Measurements from ENCODE around the gene DPP10. TPM values are rescaled to one million over a fixed set of nuclear protein-coding genes. Genes with fewer than 3 reads are reported as not detected.

DPP10 gene
- total RNA-seq, 2 donors from 2014 or later, result 3.1 to 11.2 TPM

DNA sequence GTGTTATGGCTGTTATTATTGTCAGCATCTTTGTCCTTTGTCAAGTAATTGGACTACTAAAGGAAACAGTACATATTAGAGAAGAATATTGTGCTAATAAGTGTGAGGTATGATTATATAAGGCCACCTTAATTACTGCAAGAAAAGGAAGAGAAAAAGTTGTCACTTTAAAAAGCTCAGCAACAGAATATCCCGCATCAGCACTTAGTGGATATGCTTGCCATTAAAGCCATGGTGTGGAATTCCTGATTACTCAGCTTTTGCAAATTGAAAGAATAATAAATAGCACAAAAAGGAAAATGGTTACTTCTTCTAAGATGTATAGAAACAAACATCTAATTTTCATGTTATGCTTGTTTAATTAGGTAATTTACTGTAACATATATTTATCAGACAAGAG lies 347.5 kb downstream of the DPP10 start:
- TF ChIP-seq, protein P1, sequence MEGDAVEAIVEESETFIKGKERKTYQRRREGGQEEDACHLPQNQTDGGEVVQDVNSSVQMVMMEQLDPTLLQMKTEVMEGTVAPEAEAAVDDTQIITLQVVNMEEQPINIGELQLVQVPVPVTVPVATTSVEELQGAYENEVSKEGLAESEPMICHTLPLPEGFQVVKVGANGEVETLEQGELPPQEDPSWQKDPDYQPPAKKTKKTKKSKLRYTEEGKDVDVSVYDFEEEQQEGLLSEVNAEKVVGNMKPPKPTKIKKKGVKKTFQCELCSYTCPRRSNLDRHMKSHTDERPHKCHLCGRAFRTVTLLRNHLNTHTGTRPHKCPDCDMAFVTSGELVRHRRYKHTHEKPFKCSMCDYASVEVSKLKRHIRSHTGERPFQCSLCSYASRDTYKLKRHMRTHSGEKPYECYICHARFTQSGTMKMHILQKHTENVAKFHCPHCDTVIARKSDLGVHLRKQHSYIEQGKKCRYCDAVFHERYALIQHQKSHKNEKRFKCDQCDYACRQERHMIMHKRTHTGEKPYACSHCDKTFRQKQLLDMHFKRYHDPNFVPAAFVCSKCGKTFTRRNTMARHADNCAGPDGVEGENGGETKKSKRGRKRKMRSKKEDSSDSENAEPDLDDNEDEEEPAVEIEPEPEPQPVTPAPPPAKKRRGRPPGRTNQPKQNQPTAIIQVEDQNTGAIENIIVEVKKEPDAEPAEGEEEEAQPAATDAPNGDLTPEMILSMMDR (IDR thresholded peaks at IDR 0.05), result no peak
- no peak for TF ChIP-seq POLR2A (IDR thresholded peaks at IDR 0.05)
- Histone ChIP-seq H3K36me3 (replicated peaks in 1 of 2; ENCODE audit: insufficient read depth in 1 of 2, low read depth in 2 of 2) (no peaks in the 10 kb centered on the region), H3K27me3 (peaks cover 0 to 5% of the 10 kb centered on the region in 2 donors), H3K27ac (no peak overlapping the region), H3K9me3 (no peaks in the 10 kb centered on the region), H3K4me1 (no peaks in the 10 kb centered on the region), H3K4me3 (no peak overlapping the region)
- no peak for ATAC-seq
- DNase-seq, result no peak
- intact Hi-C loops (cut with DNase I), result no loop called here
- 70 to 83% methylated on average over 1 of the region's 1 CpG for WGBS, 2 donors

DNA sequence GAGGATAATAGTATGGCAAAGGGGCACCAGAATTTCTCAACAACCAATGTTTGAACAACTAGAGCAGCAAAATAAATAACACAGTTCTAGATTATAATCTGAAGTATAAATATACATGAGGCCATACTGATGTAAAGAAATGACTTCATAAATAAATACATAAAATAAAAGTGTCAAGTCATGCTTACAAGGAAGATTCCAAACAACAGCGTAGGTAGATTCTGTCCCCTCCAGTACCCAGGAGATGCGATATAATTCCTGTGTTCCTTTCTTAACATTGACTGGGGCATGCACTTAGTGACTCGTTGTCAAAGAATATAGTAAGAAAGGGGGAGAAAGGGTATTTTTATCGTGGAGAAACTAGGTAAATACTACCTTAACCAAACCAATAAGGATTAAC lies 355.1 kb downstream of the DPP10 start:
- 30 to 40% methylated on average over 4 of the region's 4 CpGs for WGBS, 2 donors
- Histone ChIP-seq H3K36me3 (replicated peaks in 1 of 2; ENCODE audit: insufficient read depth in 1 of 2, low read depth in 2 of 2) (no peaks in the 10 kb centered on the region), H3K9me3 (no peaks in the 10 kb centered on the region), H3K27ac (no peak overlapping the region), H3K4me1 (peaks cover 12% of the 10 kb centered on the region), H3K27me3 (no peaks in the 10 kb centered on the region), H3K4me3 (no peak overlapping the region)
- no peak for DNase-seq
- intact Hi-C loops (cut with DNase I), result no loop called here
- peak; percentile 42 for ATAC-seq
- no peak for TF ChIP-seq POLR2A (IDR thresholded peaks at IDR 0.05)
- TF ChIP-seq, protein P1 (IDR thresholded peaks at IDR 0.05), result no peak

DNA sequence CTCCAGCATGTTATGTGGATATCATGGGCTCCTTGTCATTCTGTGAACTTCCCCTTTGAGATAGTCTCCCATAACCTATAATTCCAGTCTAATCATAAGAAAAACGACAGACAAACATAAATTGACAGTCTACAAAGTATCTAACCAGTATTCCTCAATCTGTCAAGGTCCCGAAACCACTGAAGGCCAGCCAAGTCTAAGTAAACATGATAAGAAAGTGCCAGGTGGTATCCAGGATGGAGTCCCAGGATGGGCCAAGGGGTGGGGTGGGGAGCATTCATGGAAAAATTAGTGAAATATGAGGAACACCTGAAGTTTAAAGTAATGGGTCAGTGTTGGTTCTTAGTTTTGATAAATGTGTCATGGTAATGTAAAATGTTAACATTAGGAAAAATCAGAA lies 355.5 kb downstream of the DPP10 start:
- intact Hi-C loops (cut with DNase I), result no loop called here
- Histone ChIP-seq H3K27ac (no peak overlapping the region), H3K4me3 (no peak overlapping the region), H3K4me1 (peaks cover 12% of the 10 kb centered on the region), H3K36me3 (replicated peaks in 1 of 2; ENCODE audit: insufficient read depth in 1 of 2, low read depth in 2 of 2) (no peaks in the 10 kb centered on the region), H3K9me3 (no peaks in the 10 kb centered on the region), H3K27me3 (no peaks in the 10 kb centered on the region)
- WGBS, 2 donors, result 10 to 21% methylated on average over 2 of the region's 2 CpGs
- TF ChIP-seq, protein P1 (IDR thresholded peaks at IDR 0.05), result no peak
- no peak for TF ChIP-seq POLR2A (IDR thresholded peaks at IDR 0.05)
- DNase-seq (peak in 1 of 4 donors; percentile 6), ATAC-seq (peak; percentile 40)

DNA sequence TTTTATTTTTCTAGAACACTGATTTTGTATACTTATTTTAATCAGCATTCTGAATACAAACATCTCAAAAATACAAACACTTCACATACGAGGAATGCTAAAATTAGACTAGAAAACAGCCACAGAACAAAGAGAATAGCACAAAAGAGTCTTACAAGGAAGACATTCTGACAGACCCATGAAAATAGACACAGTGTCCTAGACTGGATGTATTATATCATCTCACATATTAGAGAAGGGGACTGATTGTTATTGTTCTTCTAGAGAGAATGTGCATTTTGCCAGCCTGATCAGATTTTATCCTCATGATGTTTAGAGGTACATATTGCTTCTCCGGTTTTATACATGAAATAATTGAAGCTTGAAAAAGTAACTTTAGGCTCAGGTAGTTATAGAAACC lies 357.9 kb downstream of the DPP10 start:
- Histone ChIP-seq H3K4me3 (no peak overlapping the region), H3K9me3 (no peaks in the 10 kb centered on the region), H3K36me3 (replicated peaks in 1 of 2; ENCODE audit: insufficient read depth in 1 of 2, low read depth in 2 of 2) (no peaks in the 10 kb centered on the region), H3K27me3 (no peaks in the 10 kb centered on the region), H3K4me1 (peaks cover 12% of the 10 kb centered on the region), H3K27ac (no peak overlapping the region)
- no peak for ATAC-seq
- WGBS, 2 donors, result 75 to 76% methylated on average over 2 of the region's 2 CpGs
- no peak for TF ChIP-seq POLR2A (IDR thresholded peaks at IDR 0.05)
- TF ChIP-seq, protein P1 (IDR thresholded peaks at IDR 0.05), result no peak
- intact Hi-C loops (cut with DNase I), result no loop called here
- DNase-seq, result no peak

DNA sequence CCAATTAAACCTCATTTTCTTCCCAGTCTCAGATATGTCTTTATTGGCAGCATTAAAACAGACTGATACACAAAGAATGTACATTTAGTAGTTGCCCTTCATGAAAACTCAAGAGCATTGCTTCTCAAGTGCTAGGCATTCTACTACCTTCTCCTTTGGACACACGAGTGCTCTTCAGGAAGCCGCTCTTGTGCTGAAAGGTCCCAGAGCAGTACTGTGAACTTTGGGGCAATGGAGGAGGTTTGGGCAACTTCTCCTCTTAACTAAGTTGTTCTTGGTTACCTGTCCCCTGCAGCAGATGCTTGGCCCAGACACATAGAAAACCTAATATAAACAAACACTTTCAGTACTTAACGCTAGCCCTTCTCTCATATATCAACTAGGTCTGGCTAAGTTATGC lies 362.8 kb downstream of the DPP10 start:
- 92 to 93% methylated on average over 3 of the region's 3 CpGs for WGBS, 2 donors
- Histone ChIP-seq H3K4me3 (no peak overlapping the region), H3K27me3 (no peaks in the 10 kb centered on the region), H3K27ac (no peak overlapping the region), H3K9me3 (no peaks in the 10 kb centered on the region), H3K4me1 (no peaks in the 10 kb centered on the region), H3K36me3 (replicated peaks in 1 of 2; ENCODE audit: insufficient read depth in 1 of 2, low read depth in 2 of 2) (no peaks in the 10 kb centered on the region)
- TF ChIP-seq, protein P1 (IDR thresholded peaks at IDR 0.05), result no peak
- TF ChIP-seq POLR2A (IDR thresholded peaks at IDR 0.05), result no peak
- intact Hi-C loops (cut with DNase I), result no loop called here
- ATAC-seq, result no peak
- DNase-seq, result no peak

All from body of pancreas (tissue), 4 donors.